ENCODE data around the gene SLCO3A1.

The SLCO3A1 gene

DNA sequence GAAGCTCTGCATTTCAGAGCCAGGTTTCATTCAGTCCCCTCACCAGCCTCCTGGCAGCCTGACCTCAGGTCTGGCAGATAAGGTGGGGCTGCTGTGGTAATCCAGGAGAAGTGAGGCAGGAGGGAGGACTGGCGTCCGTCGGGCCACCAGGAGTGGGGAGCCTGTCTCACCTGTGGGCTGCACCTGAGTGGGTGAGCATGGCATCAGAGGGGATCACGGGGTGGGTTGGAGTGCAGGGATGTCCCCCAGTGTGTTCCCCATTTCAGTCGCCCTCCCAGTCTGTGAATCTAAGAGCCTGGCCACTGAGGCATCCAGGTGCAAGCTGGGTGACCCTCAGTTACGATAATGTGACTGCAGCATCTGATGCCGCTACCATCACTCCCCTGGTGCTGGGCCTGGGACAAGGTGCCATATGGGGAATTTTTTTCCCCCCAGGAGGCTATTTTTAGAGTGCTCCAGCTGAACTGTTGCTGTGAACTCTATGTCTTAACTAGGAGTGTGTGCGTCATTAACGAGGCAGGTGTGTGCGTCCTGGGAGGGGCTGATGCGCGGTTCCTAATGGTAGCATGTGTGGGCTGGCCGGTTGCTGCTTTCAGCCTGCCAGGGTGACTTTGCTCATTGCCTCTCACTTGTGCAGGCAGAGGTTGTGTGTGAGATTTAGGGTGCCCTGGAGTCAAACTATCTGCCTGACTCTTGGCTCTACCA lies 165.2 kb downstream of the SLCO3A1 start:
- Histone ChIP-seq H3K4me2 (ENCODE audit: low read length) (no peak overlapping the region), H3K27me3 (ENCODE audit: control insufficient read depth, insufficient read depth, low read length) (no peaks in the 10 kb centered on the region), H3K4me1 (ENCODE audit: control insufficient read depth, insufficient read depth, low read length) (no peaks in the 10 kb centered on the region), H3K4me3 (ENCODE audit: low read length) (no peak overlapping the region), H3K36me3 (ENCODE audit: insufficient read depth, low read length) (no peaks in the 10 kb centered on the region), H3K9me3 (replicated peaks; ENCODE audit: low read length) (no peaks in the 10 kb centered on the region), H3K9ac (ENCODE audit: low read depth, low read length) (no peak overlapping the region)

- Histone ChIP-seq H3K9ac (ENCODE audit: low read depth, low read length) (no peak overlapping the region), H3K36me3 (ENCODE audit: insufficient read depth, low read length) (no peaks in the 10 kb centered on the region), H3K4me3 (ENCODE audit: low read length) (no peak overlapping the region), H3K4me1 (ENCODE audit: control insufficient read depth, insufficient read depth, low read length) (no peaks in the 10 kb centered on the region), H3K27me3 (ENCODE audit: control insufficient read depth, insufficient read depth, low read length) (no peaks in the 10 kb centered on the region), H3K9me3 (replicated peaks; ENCODE audit: low read length) (no peaks in the 10 kb centered on the region), H3K4me2 (ENCODE audit: low read length) (no peak overlapping the region)
These were observed 166.2 kb downstream of the SLCO3A1 start for GRCh38 chr15:92019706-92020105.

- H3K9me3 ChIP-seq (replicated peaks; ENCODE audit: low read length), result no peaks in the 10 kb centered on the region
- H3K36me3 ChIP-seq (ENCODE audit: insufficient read depth, low read length), result no peaks in the 10 kb centered on the region
- H3K4me2 ChIP-seq (ENCODE audit: low read length), result no peak overlapping the region
- H3K27me3 ChIP-seq (ENCODE audit: control insufficient read depth, insufficient read depth, low read length), result no peaks in the 10 kb centered on the region
- no peak overlapping the region for H3K9ac ChIP-seq (ENCODE audit: low read depth, low read length)
- no peak overlapping the region for H3K4me3 ChIP-seq (ENCODE audit: low read length)
- no peaks in the 10 kb centered on the region for H3K4me1 ChIP-seq (ENCODE audit: control insufficient read depth, insufficient read depth, low read length)
These were observed 166.7 kb downstream of the SLCO3A1 start for GRCh38 chr15:92020207-92020606.

DNA sequence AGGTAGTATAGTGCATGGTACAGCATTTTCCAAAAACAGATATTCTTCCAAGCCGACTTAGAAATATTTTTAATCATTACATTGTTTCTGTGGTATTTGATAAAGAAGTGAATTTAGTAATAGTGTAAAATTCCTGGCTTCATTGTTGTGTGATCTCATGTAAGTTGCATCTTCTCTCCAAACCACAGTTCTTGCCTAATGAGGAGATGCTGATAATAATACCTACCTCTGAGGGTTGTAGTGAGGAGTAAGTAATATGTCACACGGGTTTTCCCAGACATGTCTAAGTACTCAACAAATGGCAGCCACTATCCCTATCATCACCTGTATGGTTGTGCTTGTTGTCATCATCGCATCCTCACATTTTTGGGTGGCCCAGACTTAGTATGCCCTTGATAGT lies 167.3 kb downstream of the SLCO3A1 start:
- Histone ChIP-seq H3K9me3 (replicated peaks; ENCODE audit: low read length) (no peaks in the 10 kb centered on the region), H3K27me3 (ENCODE audit: control insufficient read depth, insufficient read depth, low read length) (no peaks in the 10 kb centered on the region), H3K4me3 (ENCODE audit: low read length) (no peak overlapping the region), H3K36me3 (ENCODE audit: insufficient read depth, low read length) (no peaks in the 10 kb centered on the region), H3K4me2 (ENCODE audit: low read length) (no peak overlapping the region), H3K9ac (ENCODE audit: low read depth, low read length) (no peak overlapping the region), H3K4me1 (ENCODE audit: control insufficient read depth, insufficient read depth, low read length) (no peaks in the 10 kb centered on the region)

DNA sequence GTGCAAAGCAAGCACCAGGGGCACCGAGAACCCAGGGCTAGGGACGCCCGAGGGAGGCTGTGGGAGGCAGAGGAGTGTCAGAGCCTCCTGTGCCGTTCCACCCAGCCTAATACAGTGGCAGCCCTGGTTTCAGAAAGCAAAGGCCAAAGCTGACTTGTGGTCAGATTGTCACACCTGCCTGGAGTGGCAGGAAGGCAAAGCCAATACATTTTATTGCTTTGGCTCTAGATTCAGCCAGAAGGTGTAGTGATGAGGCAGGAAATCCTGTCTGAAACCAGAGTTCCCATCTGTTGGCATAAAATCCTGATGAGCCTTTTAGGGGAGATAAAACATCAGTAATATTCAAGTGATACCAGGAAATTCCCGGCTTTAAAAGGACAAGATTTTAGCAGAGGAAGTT lies 168.3 kb downstream of the SLCO3A1 start:
- no peaks in the 10 kb centered on the region for H3K36me3 ChIP-seq (ENCODE audit: insufficient read depth, low read length)
- no peak overlapping the region for H3K9ac ChIP-seq (ENCODE audit: low read depth, low read length)
- no peaks in the 10 kb centered on the region for H3K27me3 ChIP-seq (ENCODE audit: control insufficient read depth, insufficient read depth, low read length)
- no peaks in the 10 kb centered on the region for H3K4me1 ChIP-seq (ENCODE audit: control insufficient read depth, insufficient read depth, low read length)
- no peak overlapping the region for H3K4me3 ChIP-seq (ENCODE audit: low read length)
- H3K4me2 ChIP-seq (ENCODE audit: low read length), result no peak overlapping the region
- no peaks in the 10 kb centered on the region for H3K9me3 ChIP-seq (replicated peaks; ENCODE audit: low read length)

GRCh38 chr15:92023965-92024364 lies 170.5 kb downstream of the SLCO3A1 start:
- Histone ChIP-seq H3K4me3 (ENCODE audit: low read length) (no peak overlapping the region), H3K9me3 (replicated peaks; ENCODE audit: low read length) (no peaks in the 10 kb centered on the region), H3K36me3 (ENCODE audit: insufficient read depth, low read length) (no peaks in the 10 kb centered on the region), H3K27me3 (ENCODE audit: control insufficient read depth, insufficient read depth, low read length) (no peaks in the 10 kb centered on the region), H3K9ac (ENCODE audit: low read depth, low read length) (no peak overlapping the region), H3K4me2 (ENCODE audit: low read length) (no peak overlapping the region), H3K4me1 (ENCODE audit: control insufficient read depth, insufficient read depth, low read length) (no peaks in the 10 kb centered on the region)

GRCh38 chr15:92025706-92026270 lies 172.3 kb downstream of the SLCO3A1 start:
- Histone ChIP-seq H3K9me3 (replicated peaks; ENCODE audit: low read length) (no peaks in the 10 kb centered on the region), H3K4me1 (ENCODE audit: control insufficient read depth, insufficient read depth, low read length) (no peaks in the 10 kb centered on the region), H3K4me2 (ENCODE audit: low read length) (no peak overlapping the region), H3K4me3 (ENCODE audit: low read length) (no peak overlapping the region), H3K27me3 (ENCODE audit: control insufficient read depth, insufficient read depth, low read length) (no peaks in the 10 kb centered on the region), H3K9ac (ENCODE audit: low read depth, low read length) (no peak overlapping the region), H3K36me3 (ENCODE audit: insufficient read depth, low read length) (no peaks in the 10 kb centered on the region)

GRCh38 chr15:92028389-92028724 lies 174.8 kb downstream of the SLCO3A1 start:
- H3K36me3 ChIP-seq (ENCODE audit: insufficient read depth, low read length), result no peaks in the 10 kb centered on the region
- no peaks in the 10 kb centered on the region for H3K9me3 ChIP-seq (replicated peaks; ENCODE audit: low read length)
- H3K4me1 ChIP-seq (ENCODE audit: control insufficient read depth, insufficient read depth, low read length), result no peaks in the 10 kb centered on the region
- H3K27me3 ChIP-seq (ENCODE audit: control insufficient read depth, insufficient read depth, low read length), result no peaks in the 10 kb centered on the region
- no peak overlapping the region for H3K9ac ChIP-seq (ENCODE audit: low read depth, low read length)
- H3K4me2 ChIP-seq (ENCODE audit: low read length), result no peak overlapping the region
- H3K4me3 ChIP-seq (ENCODE audit: low read length), result no peak overlapping the region

GRCh38 chr15:92029767-92030166 lies 176.3 kb downstream of the SLCO3A1 start:
- no peaks in the 10 kb centered on the region for H3K9me3 ChIP-seq (replicated peaks; ENCODE audit: low read length)
- no peak overlapping the region for H3K4me3 ChIP-seq (ENCODE audit: low read length)
- no peaks in the 10 kb centered on the region for H3K27me3 ChIP-seq (ENCODE audit: control insufficient read depth, insufficient read depth, low read length)
- no peak overlapping the region for H3K9ac ChIP-seq (ENCODE audit: low read depth, low read length)
- H3K36me3 ChIP-seq (ENCODE audit: insufficient read depth, low read length), result no peaks in the 10 kb centered on the region
- no peaks in the 10 kb centered on the region for H3K4me1 ChIP-seq (ENCODE audit: control insufficient read depth, insufficient read depth, low read length)
- no peak overlapping the region for H3K4me2 ChIP-seq (ENCODE audit: low read length)

GRCh38 chr15:92033314-92033713 lies 179.8 kb downstream of the SLCO3A1 start:
- Histone ChIP-seq H3K27me3 (ENCODE audit: control insufficient read depth, insufficient read depth, low read length) (no peaks in the 10 kb centered on the region), H3K4me1 (ENCODE audit: control insufficient read depth, insufficient read depth, low read length) (no peaks in the 10 kb centered on the region), H3K4me3 (ENCODE audit: low read length) (no peak overlapping the region), H3K9me3 (replicated peaks; ENCODE audit: low read length) (no peaks in the 10 kb centered on the region), H3K9ac (ENCODE audit: low read depth, low read length) (no peak overlapping the region), H3K36me3 (ENCODE audit: insufficient read depth, low read length) (no peaks in the 10 kb centered on the region), H3K4me2 (ENCODE audit: low read length) (no peak overlapping the region)

GRCh38 chr15:92033723-92034122 lies 180.2 kb downstream of the SLCO3A1 start:
- H3K4me1 ChIP-seq (ENCODE audit: control insufficient read depth, insufficient read depth, low read length), result no peaks in the 10 kb centered on the region
- H3K9ac ChIP-seq (ENCODE audit: low read depth, low read length), result no peak overlapping the region
- no peaks in the 10 kb centered on the region for H3K9me3 ChIP-seq (replicated peaks; ENCODE audit: low read length)
- H3K4me2 ChIP-seq (ENCODE audit: low read length), result no peak overlapping the region
- H3K36me3 ChIP-seq (ENCODE audit: insufficient read depth, low read length), result no peaks in the 10 kb centered on the region
- no peak overlapping the region for H3K4me3 ChIP-seq (ENCODE audit: low read length)
- no peaks in the 10 kb centered on the region for H3K27me3 ChIP-seq (ENCODE audit: control insufficient read depth, insufficient read depth, low read length)

DNA sequence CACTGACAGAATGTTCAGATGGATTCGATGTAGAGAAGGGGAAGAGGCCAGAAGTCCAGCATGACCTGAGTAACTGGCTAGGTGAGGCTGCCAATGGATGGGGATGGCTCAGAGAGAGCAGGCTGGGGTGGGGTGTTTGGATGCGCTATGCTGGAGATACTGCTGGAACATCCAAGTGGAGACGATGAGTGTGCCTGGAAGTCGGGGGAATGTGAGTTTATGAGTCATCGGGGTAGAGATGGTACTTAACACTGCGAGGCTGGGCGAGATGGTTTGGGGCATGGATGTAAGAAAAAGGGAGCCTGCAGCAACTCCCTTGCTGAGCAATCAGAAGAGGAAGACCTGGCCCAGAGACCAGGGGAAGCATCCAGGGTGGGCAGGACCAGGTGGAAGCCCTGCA lies 180.7 kb downstream of the SLCO3A1 start:
- H3K9me3 ChIP-seq (replicated peaks; ENCODE audit: low read length), result no peaks in the 10 kb centered on the region
- H3K36me3 ChIP-seq (ENCODE audit: insufficient read depth, low read length), result no peaks in the 10 kb centered on the region
- H3K27me3 ChIP-seq (ENCODE audit: control insufficient read depth, insufficient read depth, low read length), result no peaks in the 10 kb centered on the region
- no peak overlapping the region for H3K4me3 ChIP-seq (ENCODE audit: low read length)
- H3K9ac ChIP-seq (ENCODE audit: low read depth, low read length), result no peak overlapping the region
- no peak overlapping the region for H3K4me2 ChIP-seq (ENCODE audit: low read length)
- no peaks in the 10 kb centered on the region for H3K4me1 ChIP-seq (ENCODE audit: control insufficient read depth, insufficient read depth, low read length)
